Dermis microvascular lymphatic vessel endothelial cell (primary cell): ENCODE data around the gene NCAM2. TPM values are rescaled to one million over a fixed set of nuclear protein-coding genes. Genes with fewer than 3 reads are reported as not detected.
"Not testable (repeated sequence)": the region's sequence is repeated elsewhere in the genome, so short reads cannot be mapped to it uniquely, and the experiment has no call there.

Experiments
- DNase-seq, 2 donors: peaks; one replicate each; pipeline versions ENCODE4 v3.0.0 to v3.0.0-alpha.2; 2010; ENCODE audit warnings: low read depth in 2 of 2
- total RNA-seq: library from RNA; depleted of rRNA; stranded (reverse); fragments of >200 nt; gene quantifications from 2 replicates; pipeline ENCODE4 v1.2.1, GENCODE V29; 2014

Gene NCAM2
- total RNA-seq, 1 donor from 2014 or later, result 0.13 TPM

DNA sequence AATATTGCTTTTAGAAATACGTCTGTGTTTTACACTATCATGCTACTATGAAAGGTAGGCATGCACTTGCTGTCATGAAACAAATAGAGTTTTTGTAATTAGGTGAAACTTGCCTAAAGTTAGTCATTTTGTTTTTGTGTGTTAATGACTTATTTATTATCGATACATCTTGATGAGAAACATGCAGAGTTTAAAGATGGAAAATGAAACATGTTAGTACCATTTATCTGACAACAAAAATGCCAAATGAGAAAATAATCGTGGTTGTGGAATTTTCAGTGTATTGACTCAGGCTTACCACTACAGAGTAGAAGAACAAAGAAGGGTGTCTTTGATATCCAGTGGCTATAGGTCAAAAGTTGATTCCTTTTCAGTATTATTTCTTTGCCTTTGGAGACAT is 105.5 kb downstream of the NCAM2 start:
- no peak for DNase-seq

DNA sequence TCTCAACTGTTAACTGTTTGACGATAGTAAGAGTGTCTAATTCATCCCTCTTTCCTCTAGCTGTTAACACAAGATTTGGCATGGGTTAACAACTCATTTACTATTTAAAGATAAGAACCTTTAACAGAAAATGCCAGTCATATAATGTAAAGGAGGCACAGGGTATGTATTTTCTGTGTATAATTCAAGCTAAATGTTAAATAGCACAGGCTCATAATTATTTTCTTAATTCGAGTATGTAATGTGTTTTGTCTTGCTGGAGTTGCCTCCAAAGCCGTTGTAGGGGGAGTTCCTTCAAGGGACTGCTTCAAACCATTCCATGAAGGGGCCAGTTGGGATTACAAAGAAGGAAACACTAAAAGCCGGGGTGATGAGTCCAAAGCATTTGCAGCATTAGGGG is 111.5 kb downstream of the NCAM2 start:
- DNase-seq, result no peak

DNA sequence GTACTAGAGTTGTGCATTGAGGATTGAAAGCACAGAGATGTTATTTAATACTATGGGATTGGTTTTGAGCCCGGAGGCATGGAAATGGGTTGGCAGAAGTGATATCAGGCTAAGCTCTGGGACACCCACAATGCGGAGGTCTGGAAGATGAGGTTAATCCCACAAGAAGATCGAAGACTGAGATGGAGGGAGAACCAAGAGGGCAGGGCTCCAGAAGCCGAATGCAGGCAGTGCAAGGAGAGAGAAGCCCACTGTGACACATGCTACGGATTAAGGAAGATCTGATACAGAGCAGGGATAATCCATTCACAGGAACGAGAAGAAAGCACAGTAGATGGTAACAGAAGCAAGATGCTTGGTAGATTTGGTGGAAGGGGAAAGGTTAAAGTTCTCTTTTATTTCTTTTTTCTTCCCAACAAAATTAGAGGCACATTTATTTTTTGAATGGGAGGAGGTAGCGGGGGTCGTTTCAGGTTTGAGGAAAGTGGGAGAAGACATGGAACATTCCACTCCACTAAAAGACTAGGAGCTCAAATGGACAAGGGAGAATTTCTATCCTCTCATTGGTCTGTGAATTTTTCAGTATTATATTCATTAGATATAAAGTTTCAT is 113.2 kb downstream of the NCAM2 start:
- no peak for DNase-seq

DNA sequence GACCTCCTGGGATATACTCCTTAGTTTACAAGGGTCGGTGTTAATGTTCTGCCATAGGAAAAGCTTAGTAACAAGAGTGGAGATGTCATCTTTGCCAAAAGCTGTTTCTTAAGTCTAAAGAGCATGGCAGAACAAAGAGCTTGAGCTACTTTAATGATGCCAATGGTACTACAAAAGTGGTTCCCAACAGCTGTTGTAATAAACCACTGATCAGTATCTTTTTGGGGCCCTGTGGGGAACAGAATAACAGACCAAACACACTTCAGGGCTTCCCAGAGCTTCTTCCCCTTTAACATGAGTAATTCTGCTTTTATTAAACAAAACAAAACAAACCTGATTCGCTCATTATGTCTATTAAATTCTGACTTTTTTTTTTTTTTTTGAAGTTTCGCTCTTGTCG is 116.3 kb downstream of the NCAM2 start:
- no peak for DNase-seq

DNA sequence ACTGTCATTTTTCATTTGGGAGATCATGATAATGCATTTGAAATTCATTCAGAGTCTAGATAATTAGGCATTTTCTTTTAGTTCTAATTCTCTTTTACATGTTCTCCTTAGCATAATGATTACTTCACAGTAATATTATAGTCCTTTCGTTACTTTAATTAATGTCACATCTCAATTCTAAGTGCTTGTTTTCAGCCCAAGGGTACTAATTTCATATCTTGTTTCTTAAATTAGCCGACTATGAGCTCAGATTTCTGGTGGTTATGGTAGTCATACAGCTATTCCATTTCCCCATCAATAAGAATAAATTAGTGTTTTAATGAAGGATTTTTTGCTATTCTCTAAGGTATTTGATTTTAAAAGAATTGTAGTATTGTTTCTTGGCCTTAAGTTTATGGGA is 120.9 kb downstream of the NCAM2 start:
- DNase-seq, result no peak

DNA sequence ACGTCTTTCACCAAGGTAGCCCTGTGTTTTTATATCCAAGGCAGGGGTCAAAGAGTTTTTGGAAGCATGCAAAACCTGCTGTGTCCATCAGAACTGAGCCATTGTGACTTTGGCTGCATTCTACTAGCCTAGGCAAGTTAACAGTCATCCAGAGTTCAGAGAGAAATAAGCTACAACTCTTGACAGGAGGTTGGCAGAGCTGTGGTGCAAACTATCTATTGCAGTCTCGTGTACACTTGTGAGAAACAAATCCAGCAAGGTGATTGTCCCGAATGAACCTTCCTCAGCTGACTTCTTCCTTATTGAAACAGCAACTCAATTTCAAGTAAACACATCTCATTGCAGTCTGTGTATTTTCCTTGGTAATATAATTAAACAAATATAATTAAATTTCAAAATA is 124.5 kb downstream of the NCAM2 start:
- no peak for DNase-seq

DNA sequence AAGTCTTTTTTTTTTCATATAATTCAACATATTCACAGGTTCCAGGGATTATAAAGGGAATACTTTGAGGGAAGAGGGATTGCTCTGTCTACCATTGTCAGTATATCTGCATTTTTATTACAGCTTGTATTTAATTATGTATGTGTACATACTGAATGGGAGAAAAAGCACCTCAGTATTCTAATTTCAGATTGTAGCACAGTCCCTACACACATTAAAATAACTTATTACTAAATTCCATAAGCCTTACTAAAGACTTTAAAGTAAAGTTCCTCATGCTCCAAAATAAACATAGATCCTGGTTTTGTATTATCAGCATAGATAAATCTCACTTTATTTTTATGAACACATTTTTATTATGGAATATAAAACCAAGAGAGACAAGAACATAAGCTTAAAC is 134.2 kb downstream of the NCAM2 start:
- no peak for DNase-seq

DNA sequence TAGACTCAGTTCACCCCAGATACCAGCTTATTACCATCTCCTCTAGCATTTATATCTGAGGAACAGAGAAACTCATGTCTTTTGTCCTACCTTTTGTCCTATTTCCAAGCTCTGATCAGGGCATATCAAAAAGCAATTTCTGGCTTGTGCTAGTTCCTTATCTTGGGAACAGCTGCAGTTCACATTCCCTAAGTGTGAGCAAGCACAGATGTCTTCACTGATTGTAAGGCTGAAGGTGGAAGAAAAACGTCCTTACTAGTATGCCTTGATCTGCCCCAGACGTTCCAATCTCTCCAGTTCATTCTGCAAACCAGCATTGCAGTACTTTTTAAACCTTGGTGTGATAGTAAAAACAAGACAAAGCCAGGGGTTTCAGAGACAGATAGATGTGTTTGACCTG is 139.8 kb downstream of the NCAM2 start:
- no peak for DNase-seq

DNA sequence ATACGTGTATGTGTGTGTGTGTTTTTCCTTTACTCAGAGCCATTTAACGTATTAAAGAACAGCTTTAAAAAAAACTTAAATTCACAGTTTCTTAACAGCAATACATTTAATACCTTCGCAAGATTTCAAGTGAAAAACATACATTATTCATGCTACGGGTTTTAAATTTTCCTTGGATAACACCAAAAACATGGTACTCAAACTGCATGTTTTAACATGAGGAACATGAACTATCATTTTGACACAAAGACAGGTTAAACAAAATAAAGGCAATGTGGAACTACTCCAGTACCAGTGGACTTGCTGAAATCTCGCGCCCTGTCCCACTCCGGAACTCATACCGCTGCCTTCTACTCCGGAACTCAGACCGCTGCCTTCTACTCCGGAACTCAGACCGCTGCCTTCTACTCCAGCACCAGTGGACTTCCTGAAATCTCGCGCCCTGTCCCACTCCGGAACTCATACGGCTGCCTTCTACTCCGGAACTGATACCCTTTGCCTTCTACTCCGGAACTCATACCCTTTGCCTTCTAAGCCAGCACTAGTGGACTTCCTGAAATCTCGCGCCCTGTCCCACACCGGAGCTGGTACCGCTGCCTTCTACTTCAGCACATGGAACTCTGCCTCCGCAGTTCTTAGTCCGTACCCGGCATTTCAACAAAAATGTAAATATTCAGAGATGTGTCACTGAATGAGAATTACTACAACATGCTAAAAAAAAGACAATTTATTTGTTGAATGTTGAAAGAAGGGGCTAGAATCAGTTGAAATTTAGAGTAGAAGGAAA is 148.6 kb downstream of the NCAM2 start:
- no peak for DNase-seq

DNA sequence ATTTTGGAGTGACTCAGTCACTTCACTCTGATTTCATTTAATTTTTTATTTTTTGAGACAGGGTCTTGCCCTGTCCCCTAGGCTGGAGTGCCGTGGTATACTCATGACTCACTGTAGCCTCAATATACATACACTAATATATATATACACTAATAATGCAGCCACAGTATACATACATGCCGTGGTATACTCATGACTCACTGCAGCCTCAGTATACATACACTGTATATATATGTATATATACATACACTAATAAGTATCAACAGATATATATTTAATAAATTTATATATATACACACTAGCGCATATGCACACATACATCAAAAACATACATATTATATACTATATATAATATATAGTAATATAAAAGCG is 149.2 kb downstream of the NCAM2 start:
- DNase-seq, result no peak

DNA sequence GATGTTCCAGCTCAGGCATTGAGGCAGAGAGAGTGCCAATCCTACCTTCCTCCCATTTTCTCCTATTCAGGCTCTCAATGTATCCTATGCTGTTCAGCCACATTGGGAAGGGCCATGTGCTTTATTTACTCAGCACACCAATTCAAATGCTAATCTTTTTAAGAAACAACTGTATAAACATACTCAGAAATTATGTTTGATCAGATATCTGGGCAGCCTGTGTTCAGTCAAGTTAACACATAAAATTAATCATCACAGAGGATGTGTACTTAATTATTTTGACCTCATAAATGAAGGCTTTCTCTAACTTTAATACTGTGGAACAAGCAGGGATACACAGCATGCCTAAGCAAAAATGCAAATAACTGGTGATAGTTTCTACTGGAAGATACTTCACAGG is 149.8 kb downstream of the NCAM2 start:
- no peak for DNase-seq

DNA sequence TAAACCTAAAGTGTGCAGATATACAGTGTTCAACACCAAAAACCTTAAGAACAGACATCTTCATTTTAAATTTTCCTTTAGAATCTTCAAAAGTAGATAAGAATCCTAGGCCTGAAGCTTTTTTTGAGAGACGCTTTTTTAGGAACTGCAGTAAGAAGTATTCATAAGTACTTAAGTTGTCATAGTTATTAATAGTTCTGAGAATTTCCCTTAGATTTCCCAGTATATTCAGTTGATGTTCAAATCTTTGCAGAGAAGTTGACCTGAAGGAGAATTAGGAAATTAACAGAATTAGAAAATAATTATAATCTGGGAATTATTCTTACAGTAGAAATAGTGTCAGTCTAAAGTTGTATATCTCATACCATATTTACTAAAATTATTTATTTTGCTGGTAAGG is 150.3 kb downstream of the NCAM2 start:
- no peak for DNase-seq

DNA sequence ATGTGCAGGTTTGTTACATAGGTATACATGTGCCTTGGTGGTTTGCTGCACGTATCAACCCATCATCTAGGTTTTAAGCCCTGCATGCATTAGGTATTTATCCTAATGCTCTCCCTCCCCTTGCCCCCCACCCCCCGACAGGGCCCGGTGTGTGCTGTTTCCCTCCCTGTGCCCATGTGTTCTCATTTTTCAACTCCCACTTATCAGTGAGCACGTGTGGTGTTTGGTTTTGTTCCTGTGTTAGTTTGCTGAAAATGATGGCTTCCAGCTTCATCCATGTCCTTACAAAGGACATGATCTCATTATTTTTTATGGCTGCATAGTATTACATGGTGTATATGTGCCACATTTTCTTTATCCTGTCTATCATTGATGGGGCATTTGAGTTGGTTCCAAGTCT is 151.2 kb downstream of the NCAM2 start:
- DNase-seq, result not testable (repeated sequence)

DNA sequence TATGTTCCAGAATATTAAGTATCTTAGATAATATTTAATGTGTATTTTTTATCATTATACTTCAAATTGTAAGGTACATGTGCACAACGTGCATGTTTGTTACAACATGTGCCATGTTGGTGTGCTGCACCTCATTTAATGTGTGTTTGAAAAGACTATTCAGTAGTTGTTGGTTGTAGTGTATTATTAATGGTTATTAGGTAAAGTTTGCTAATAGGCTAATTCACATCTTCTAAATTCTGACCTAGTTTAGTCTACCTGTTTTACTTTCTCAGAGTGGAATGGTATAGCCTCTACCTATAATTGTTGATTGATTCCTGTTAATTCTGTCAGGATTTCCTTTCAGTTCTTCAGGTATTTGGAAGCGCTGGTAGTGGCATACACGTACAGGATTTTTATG is 153.0 kb downstream of the NCAM2 start:
- no peak for DNase-seq

DNA sequence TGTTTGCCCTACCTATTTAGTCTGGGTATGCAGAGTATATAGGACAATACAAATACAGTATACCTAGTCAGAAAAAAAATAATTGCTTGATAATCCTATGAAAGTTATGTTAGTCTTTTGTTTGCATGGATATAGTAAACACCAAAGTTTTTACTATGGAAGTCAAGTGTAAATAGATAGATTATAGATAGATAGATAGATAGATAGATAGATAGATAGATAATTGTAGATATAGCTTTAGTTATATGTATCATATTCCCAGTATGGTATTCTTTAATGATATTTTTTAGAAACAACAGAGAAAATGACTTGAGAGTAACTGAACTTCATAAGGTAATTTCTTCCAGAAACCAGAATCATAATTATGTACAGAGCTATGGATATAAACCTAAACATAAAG is 158.2 kb downstream of the NCAM2 start:
- no peak for DNase-seq

DNA sequence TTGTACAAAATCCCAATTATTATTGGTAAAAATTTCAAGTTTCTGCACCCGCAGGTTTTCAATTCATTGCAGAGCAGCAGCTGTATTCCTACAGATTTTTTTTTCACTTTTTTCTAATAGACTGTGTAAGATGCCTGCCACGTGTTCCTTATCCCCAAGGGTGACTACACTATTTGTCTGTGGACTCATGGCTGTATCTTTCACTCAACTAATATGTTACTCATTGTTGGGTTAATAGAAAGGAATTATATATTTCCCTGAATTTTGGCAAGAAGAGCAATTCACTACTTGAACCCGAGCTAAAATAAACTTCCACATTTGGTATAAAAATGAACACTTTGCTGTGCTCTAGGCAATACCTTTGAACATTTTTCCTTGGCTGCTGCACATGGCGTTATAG is 158.7 kb downstream of the NCAM2 start:
- no peak for DNase-seq

DNA sequence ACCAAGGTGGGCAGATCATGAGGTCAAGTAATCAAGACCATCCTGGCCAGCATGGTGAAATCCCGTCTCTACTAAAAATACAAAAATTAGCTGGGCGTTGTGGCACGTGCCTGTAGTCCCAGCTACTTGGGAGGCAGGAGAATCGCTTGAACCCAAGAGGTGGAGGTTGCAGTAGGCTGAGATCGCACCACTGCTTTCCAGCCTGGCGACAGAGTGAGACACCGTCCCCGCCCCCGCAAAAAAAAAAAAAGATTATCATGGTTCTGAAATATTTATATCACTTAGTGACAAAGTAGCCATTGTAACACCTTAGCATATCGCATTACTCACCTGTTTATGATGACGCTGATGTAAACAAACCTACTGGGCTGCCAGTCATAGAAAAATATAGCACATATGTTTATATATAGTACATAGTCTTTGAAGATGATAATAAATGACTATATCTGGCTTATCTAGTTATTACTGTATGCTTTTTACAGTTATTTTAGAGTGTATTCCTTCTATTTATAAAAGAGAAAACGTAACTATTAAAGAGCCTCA is 160.2 kb downstream of the NCAM2 start:
- DNase-seq, result no peak

DNA sequence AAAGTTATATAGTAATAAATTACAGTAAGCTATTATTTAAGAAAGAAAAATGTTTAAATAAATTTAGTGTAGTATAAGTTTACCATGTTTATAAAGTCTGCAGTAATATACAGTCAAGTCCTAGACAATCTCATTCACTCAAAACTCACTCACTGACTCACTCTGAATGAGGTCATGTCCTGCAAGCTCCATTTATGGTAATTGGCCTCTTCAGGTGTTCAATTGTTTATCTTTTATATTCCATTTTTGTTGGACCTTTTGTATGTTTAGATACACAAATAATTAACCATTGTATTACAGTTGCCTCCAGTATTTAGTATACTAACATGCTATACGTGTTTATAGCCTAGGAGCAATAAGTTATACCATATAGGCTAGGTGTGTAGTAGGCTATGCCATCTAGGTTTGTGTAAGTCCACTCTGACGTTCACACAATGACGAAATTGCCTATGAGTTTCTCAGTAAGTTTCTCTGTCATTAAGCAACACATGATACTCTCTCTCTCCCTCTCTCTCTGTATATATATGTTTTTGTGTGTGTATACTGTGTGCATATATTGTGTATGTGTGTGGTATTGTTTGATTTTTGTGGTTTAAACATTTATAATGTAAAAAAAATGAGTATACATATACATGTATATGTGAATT is 161.2 kb downstream of the NCAM2 start:
- DNase-seq, result no peak

DNA sequence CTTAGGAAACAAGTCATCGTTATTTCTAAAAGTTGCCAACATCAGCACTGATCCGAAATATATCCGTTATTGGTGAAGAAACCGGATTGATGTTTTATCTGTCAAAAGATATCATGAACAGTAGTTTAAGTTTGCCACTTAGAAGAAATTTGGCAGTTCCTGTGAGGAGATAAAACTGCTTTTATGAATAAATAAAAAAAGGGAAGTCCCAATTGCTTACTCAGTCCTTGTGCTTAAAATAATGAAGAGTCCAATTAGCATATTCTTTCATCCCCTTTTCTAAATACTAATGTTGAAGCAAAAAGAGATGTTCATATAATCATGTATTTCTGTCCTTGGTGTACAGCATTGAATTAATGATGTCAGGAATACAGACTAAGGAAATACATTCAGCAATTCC is 164.6 kb downstream of the NCAM2 start:
- DNase-seq, result no peak

DNA sequence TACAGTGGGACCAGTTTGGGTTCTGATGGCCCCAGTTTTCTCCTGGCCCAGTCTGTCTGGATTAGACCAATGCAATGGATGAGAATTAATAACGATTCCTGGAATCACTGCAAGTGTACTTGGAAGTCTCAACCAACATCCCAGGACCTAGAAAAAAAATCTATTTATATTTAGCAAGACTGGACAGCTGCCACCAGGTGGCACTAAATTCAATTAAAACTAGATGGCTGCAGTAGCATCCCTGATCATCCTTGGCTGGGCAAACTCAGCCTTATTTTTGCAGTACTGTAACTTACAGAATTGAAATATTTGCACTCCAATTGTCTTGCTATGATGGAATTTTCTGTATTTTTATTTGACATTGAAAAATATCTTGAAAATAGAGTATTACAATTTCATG is 165.7 kb downstream of the NCAM2 start:
- DNase-seq, result peak; percentile 2 to 43

DNA sequence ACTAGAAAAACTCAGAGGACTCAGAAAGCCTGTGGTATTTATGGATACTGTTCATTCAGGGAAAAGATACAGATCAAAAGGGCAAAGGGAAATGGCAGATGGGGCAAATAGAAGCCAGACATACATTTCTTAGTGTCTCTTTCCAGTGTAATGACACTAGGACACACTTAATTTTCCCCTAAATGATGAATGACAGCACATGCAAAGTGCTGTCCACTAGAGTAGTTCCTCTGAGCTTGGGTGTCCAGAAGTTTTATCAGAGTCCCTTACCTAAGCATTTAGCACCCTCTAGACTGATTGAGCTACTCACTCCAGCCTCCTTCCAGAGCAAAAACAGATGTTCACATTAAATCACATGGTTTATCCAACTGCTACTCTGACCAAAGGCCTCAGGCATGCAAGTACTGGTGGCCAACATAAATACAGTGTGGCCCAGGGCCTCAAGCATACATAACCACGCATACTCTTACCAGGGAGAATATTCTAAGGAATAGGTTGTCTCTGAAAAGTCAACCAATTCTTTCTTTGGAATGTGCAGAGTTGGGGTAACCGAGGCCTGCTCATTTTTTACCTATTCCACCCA is 166.9 kb downstream of the NCAM2 start:
- DNase-seq, result no peak

DNA sequence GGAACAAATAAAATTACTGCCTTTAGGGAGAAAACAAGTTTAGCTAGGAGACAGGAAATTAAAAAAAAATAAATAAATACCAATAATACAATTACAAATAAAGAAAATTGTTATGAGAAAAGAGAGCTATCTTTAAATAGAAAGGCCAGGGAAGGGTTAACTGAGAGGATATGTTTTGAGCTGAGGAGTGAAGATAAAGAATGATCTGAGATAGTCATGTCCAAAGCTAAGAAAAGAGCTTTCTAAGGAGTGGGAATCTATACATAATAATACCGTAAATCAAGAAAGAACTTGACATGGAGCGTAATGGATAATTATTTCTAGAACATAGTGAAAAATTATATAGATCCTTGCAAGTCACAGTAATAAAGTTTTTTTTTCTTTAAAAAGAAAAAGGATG is 176.5 kb downstream of the NCAM2 start:
- no peak for DNase-seq
